HG03108 (cell line): ENCODE measurements around the gene PPP2R5A.
"Not testable (repeated sequence)": the region's sequence is repeated elsewhere in the genome, so short reads cannot be mapped to it uniquely, and the experiment has no call there.

ENCODE experiments used
- ATAC-seq: cut with Tn5 transposase; IDR thresholded peaks from one replicate; pipeline ENCODE4 v1.9.1; 2021; ENCODE audit warnings: moderate library complexity; ENCODE audit not compliant: unreplicated experiment

PPP2R5A gene

DNA sequence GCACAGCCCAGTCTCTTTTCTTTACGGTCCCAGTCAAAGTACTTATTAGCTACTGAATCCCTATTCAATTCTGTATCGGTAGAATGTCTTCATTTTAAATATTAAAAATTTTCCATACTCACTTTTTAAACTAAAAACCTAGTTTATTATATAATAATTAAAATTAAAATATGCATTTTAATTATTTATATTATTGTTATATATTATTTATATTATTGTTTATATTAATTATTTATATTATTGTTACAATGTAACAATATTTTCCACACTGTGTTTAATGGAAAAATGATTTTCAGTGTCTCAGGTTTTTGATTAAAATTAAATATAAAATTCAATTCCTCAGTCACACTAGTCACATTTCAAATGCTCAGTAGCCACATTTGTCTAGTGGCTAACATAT, 18.2 kb upstream of the PPP2R5A start:
- no peak for ATAC-seq

DNA sequence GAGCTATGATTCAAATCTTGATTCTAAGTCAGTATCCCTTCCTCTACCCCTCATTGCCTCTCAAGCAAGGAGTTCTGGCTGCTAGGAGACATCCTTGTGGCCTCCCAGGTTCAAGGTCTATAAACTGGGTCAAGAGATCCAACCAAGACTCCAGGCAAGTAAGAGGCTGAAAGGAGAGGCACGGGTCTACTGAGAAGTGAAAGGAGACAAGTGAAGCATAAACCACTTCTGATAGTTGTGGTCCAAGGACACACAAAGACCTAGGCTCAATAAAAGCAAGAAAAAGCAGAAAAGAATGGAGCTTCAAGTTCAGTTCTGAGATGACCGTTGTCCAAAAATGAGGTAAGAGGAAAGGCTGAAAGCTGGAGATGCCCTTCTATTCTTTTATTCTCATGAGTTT, 17.8 kb upstream of the PPP2R5A start:
- ATAC-seq, result no peak

DNA sequence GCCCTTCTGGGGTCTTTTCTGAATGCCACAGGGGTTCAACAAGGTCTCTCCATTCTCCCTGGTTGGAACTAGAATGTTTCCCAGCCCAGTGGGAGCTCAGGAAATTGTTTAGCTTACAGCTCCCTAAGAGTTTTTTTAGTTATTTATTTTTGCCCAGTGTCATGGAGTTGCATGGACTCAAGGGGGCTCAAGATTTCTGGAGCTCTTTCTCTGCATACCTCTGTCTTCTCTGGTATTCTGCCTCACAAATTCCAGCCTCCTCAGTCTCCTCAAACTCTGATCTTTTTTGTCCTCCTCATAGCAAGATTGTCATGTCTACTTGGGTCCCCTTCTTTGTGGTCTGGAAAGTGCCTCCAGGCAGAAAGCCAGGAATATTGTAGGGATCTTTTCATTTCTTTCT, 15.9 kb upstream of the PPP2R5A start:
- ATAC-seq, result no peak

DNA sequence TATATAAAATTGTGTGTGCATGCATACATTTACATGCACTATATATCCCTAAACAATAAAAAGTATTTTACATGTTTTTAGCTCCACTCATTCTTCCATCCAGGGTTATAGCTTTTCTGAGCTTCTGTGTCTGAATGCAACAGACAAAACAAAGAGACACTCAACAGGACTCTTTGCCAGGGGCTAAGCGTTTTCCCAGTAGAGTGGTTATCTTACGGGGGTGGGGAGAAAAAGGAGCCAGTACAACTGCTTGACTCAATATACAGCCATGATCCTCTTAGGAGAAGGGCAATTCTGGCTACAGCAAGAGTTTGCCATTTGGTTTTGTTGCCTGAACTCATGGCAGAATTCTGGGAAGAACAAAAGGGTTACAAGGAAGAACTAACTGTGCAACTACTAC, 14.6 kb upstream of the PPP2R5A start:
- no peak for ATAC-seq

DNA sequence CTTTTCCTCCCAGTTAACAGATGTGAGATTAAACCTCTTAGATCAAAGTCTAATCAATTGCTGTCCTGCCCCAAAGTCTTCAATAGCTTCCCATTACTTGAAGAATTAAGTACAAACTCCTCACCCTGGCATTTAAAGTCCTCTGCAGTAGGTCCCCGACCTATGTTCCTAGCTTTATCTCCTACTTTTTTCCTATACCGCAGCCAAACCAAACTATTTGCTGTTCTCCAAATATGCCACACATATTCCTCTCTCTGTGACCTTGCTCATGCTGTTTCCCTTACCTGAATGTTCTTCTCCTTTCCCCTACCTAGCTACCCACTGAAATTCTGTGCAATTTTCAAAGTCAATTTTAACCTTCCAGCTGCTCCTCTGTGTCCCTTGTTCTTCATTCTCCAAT, 14.0 kb upstream of the PPP2R5A start:
- no peak for ATAC-seq

DNA sequence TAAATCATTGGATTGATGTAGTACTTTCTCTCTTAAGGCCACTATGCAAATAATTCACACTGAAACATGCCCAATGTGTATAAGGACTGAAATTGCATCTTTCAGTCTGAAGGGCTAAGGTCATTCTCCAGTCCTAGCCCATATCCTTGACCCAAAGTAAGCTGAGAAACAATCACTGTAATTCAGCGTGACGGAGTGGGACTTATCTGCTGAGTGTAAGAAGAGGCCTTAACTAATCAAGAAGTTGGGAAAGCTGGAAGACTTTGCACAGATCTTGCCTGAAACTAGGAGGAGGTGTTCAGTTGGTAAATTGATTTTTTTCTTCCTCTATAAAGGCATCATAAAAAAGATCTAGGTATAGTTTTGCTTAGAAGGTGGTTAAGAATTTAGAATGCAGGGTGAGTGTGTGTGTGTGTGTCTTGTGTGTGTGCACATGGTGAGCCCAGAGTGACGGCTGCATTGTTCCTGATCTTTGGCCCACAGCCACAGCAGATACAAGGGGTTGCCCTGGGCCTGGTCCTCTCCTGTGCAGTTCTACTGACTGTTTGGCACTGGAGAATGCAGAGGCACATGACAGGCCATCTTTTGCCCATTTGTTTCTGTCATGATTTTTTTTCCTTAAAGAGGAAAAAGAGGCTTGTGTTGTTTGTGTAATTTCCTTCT, 13.3 kb upstream of the PPP2R5A start:
- no peak for ATAC-seq

DNA sequence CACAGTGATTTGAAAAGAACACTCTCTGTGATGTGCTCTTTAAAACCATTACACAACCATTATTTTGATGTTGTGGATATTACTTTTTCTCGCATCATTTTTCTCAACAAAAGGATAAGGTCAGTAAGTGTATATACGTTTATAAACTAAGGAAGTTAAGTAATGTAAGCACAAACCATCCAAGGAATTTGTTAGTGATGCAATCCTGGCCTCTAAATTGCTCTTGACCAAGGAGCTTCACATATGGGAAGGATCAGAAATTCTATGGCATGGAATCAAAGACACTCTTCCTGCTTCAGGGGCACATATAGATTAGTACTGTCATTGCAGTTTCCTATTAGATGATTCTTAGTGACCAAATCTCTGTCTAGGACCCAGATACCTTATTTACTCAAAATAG, 3.6 kb upstream of the PPP2R5A start:
- ATAC-seq, result no peak

DNA sequence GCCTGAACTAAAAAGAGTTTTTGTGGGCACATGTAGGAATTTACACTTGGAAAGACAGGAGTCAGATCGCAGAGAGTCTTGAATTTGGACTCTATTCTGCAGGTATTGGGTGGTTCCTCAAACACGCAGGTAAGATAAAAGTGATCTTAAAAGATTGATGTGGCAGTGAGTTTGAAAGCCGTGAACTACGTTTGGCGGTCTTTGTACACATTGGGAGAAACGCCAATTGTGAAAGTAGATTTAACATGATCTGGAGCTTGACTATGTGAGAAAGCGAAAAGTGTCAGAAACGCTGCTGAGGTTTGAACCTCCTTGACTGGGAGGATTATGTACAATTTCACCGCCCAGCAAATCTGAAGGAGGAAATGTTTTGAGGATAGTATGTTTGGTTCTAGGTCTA, 1.5 kb upstream of the PPP2R5A start:
- no peak for ATAC-seq

DNA sequence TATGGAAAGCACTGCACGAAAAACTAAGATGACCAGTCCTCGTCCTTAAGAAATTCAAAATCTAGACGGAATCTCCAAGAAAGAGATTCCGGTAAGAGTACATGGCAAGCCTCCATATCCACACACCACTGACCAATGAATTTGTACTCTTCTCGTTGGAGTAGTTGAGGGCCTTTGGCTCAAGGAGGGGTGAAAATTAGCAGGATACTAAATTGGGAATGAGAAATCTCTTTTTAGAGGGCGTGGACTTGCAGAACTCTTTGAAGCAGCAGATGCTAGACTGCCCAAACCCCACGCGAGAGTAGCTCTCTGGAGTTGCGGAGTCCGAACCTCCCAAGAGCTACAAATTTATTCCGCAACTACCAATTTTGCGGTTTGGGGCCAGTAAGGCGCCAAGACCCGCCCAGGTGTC, 872 bp upstream of the PPP2R5A start:
- ATAC-seq, result no peak

DNA sequence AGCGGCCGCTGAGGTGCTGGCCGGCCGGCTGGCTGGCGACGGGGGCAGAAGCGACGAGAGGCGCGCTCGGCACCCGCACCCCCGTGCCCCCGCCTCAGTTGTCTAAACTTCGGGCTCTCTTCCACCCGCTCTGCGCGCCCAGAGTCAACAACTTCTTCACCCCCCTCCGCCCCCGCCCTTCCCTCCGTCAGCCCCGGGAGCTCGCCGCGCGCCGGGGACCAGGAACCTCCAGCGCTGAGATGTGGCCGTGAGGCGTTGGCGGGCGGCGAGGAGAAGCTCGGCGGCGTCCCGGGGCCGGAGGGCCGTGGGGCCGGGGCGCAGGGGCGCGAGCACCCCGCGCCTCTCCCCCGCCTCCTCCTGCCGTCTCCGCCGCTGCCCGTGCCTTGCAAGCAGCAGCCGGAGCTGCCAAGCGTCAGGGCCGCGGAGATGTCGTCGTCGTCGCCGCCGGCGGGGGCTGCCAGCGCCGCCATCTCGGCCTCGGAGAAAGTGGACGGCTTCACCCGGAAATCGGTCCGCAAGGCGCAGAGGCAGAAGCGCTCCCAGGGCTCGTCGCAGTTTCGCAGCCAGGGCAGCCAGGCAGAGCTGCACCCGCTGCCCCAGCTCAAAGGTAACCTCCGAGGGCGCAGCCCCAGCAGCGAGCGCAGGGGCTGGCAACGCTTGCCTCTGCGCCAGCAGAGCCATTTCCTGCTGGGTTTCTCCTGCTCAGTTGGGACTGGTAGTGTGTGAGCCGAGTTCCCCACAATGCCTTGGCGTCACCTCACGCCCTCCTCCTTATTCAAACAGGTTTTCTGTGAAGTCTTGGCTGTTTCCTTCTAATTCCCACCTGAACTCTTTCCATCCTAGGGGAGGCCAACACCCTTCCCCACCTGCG, 710 bp downstream of the PPP2R5A start:
- peak; percentile 9 for ATAC-seq

DNA sequence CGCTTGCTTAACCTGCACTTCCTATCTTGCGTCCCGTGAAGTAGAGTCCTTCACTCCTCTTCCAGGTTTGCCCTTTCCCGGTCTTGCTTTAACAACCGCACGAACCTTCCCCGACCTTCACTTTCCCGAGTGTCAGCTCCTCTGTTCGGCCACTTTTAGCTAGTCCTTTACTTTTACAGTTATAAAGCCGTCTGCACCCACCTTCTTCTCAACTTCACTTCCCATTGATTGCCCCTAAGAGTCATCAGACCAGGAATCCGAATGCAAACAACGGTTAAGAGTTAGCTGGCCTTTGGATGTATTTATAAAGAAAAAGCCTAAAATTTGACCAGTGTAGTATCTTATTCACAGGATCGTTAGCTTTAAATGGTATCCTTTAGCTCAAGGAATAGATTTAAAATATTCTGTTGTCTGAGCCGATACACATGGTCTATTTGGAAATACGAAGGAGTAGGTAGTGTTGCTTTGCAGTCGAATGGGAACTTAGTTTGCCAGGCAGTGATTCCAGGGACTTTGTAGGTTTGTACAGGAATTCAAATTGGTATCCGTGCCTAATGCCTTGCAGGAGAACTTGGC, 1.4 kb downstream of the PPP2R5A start:
- no peak for ATAC-seq

DNA sequence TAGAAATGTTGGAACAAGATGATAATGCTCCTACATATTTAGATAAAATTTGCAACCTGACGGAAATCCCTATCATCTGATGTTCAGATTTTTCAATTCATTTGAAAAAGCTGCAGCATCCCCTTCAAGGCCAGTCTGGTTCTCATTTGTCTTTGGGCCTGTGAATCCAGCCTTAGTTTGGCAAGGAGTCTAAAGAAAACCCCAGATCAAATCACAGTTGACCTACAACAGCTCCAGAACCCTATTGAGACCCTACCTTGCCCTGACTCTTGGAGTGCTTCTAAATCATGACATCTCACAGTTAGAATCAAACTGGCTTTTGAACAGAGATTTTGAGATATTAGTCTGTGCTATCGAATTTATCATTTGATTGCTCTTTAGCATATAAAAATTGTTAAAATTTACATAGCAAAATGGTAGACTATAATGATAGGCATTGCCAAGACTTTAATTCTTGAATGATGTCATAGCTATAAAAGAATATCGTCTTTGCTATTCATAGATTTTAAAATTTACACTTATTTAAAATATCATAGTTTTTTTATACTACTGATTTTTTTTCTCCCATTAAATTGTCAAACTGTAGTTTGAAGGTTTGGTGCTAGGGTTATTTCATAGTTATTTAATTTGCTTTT, 2.2 kb downstream of the PPP2R5A start:
- ATAC-seq, result no peak

DNA sequence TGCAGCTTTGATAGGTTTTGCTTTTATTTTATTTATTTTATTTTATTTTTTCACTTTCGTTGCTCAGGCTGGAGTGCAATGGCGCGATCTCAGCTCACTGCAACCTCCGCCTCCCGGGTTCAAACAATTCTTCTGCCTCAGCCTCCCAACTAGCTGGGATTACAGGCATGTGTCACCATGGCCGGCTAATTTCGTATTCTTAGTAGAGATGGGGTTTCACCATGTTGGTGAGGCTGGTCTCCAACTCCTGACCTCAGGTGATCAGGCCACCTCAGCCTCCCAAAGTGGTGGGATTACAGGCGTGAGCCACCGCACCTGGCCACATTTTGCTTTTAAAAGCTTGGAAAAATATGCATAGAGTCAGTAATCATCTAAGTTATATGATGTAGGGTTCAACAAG, 2.8 kb downstream of the PPP2R5A start:
- ATAC-seq, result not testable (repeated sequence)

DNA sequence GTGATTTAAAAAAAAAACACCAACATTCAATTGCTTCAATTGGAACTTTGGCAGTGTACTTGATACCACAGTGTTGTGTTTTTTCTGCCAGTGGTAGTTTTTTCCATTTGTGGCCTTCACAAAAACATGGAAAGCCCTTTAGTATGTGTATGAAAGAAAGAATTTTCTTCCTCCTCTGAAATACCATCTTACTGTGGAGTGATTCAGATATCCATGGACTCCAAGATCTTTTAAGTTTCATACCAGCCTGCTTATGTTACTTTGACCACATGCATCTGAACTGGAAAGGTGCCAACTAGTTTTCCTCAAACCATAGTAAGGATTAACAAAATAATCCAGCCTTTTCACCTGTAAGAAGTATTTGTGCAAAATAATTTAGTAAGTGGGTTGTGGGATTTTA, 3.4 kb downstream of the PPP2R5A start:
- ATAC-seq, result no peak

DNA sequence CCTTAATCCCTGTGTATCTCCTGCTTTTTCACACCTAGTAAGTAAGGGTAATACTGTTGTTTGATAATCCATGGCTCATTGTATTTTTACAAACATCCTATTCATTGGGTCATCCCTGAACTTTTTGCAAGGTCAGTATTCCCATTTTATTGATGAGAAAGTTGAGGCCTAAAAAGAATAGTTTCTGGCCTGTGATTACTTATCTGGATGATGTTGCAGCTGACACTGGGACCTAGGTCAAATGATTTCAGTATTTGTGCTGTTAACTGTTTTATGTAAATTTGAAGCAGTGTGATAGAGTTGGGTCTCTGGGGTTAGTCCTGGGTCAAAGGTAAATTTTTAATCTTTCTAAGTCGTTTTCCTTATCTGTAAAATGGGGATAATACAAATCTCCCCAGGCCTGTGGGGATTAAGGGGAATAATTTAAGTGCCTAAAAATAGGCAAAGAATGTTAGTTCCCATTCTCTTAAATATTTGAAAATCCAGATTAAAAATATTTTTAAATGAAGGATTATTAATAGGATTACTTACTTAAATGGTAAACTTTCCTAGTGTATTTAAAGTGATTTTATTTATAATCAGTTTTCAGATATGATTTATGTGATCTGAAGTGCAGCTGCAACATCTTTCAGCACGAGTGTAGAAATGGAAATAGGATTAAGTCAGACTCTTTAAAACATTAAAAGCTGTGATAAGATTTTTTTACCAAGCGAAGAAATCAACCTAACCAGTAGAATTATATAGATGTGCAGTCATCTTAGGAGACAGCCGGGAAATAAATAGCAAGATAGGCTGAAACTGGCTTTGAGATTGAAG, 4.3 kb downstream of the PPP2R5A start:
- no peak for ATAC-seq

DNA sequence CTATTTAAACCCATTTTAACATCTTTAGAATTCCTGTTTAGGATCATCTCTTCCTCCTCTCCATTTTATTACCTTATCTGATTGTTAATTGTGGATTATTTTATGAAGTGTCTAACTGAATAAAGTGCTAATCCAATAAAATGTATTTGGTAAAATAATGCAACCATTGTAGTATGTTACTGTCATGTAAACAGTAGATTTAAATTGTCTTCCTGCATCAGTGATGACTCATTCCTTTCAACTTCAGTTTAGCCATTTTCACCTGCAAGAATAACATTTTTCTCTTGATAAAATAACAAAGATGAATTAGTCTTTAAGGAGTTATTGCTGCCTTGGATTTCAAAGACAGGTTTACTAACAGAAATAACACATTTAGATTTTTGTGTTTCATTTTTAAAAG, 5.4 kb downstream of the PPP2R5A start:
- no peak for ATAC-seq

DNA sequence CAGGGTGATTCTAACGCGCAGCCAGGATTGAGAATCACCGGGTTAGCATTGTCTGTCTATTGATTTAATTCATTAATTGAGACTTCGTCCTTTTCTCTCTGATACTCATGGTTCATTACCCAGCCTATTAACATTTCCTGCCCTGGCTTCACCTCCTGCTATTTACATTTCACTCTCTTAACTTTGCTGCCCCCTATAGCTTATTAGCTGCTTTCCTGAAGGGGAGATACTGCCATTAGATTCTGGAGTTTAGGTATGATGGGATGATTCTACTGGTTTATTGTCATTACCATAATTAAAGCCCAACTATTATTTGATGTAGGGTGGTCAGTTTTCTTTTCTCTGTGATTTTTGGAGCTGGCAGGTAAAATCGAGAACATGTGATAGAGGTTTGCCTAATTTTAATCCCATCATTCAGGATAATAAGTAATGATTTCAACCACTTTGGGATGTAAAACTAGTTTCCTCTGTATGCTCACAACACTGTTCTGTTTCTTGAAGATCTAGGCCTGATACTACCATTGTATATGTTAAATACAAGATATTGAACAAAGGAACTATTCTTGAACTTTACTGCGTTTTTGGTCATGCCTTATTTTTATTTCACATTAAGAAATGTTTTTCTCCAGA, 6.4 kb downstream of the PPP2R5A start:
- ATAC-seq, result peak; percentile 55

DNA sequence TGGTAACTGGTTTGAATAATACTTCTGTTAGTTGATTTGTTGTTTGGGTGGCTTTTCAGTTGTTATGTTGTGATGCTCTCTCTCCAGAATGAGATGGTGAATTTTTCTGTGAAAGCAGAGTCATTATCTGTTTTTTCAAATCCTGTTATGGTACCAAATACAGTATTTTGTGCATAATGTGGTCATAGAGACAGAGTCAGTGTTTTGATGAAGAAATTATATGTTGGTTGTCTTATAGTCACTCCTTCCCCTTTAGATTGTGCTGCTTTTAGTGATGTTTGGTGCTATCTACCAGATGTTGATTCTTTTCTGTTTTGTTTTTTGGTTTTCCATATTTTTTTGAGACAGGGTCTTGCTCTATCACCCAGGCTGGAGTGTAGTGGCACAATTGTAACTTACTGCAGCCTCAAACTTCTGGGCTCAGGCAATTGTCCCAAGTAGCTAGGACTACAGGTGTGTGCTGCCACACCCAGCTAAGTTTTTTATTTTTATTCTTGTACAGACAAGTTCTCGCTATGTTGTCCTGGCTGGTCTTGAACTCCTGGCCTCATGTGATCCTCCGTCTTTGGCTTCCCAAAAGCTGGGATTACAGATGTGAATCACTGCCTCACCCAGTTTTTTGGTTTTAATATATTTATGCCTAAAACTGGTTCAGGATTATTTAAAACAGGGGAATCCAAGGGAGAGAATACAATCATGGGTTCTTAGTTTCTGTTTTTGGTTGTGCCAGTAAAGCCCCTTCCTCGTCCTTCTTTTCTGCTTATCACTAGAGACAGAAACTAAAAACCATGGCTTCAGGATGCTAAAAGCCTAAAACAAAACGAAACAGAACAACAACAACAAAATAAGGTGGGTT, 7.3 kb downstream of the PPP2R5A start:
- no peak for ATAC-seq

DNA sequence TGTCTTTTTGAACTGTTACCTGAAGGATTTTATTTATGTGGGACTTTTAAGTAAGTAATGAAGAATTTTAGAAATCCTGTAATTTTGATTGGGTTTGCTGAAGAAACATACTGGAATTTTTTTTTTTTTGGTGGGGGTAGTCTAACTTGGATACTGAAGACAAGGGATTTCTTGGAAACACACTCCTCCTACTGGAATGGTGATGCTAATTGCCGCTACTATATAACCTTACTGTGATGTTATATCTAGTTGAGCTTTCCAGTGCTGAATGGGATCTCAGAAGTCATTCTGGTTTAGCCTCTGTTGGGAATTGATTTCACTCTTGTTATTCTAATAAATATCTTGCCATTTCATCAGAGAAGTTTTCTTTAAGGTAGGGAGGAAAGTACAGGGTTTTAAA, 8.4 kb downstream of the PPP2R5A start:
- ATAC-seq, result no peak
